ENCODE results near the gene GLT6D1.

The GLT6D1 gene

GRCh38 chr9:135584934-135585333, 54.4 kb downstream of the GLT6D1 start:
- DNase-seq (ENCODE audit: low spot score), result peak; percentile 4

GRCh38 chr9:135584371-135584770, 55.0 kb downstream of the GLT6D1 start:
- peak; percentile 8 for DNase-seq (ENCODE audit: low spot score)

DNA sequence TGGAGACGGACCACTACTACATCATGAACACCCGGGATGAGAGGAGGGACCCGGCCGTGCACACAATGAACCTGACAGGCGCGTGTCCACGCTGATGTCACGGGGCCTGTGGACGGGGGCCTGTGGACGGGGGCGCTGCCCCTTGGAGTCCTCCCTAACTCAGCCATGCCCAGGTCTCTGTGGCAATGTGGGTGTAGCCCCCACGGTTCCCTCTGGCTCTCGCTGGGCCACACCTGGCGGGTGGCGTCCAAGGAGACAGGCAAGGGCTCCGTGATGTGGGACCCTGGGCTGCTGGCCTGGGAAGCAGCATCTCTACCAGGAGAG, 55.7 kb downstream of the GLT6D1 start:
- no peak for DNase-seq (ENCODE audit: low spot score)

GRCh38 chr9:135582966-135583687, 56.2 kb downstream of the GLT6D1 start:
- DNase-seq (ENCODE audit: low spot score), result no peak

DNA sequence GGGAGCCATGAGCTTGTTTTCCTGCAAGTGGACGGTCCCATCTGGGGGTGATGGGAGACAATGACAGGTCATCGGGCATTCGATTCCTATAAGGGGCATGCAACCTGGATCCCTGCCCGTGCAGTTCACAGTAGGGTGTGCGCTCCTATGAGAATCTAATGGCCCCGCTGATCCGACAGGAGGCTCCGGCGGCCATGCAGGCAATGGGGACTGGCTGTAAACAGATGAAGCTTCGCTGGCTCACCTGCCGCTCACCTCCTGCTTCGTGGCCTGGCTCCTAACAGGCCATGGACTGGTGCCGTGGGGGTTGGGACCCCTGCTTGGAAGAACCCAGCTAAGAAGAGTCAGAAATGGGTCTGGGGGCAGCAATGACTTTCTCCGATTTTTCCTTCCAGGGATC, 56.8 kb downstream of the GLT6D1 start:
- DNase-seq (ENCODE audit: low spot score), result no peak

DNA sequence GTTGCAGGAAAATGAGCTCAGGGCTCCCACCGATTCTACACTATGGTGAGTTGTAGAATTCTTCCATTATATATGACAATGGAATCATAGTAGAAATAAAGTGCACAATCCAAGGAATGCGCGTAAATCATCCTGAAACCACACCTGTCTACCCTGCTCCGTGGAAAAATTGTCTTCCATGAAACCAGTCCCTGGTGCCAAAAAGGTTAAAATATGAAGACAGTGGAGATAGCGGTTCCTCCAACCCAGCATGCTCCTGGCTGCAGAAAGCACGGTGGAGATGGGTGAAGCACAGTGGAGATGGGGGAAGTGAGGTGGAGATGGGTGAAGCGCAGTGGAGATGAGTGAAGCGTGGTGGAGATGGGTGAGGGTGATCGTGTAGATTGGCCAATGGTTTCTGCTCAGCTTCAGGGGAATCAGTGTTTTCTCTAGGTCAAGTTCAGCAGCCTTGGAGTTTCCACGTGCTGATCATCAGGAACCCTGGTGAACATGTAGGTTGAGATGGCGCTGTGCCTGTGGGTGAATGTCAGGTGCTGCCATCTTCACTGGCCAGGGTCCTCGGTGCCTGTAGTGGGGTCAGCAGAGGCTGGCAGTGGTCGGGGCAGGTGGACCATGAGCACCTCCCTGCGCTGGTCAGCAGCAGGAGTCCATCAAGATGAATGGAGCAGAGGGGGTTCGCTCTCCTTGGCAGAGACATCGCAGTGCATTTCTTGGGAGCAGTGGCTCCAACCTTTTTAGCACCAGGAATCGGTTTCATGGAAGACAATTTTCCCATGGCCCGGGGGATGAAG, 57.5 kb downstream of the GLT6D1 start:
- DNase-seq (ENCODE audit: low spot score), result no peak

GRCh38 chr9:135580664-135581380, 58.5 kb downstream of the GLT6D1 start:
- DNase-seq (ENCODE audit: low spot score), result no peak

DNA sequence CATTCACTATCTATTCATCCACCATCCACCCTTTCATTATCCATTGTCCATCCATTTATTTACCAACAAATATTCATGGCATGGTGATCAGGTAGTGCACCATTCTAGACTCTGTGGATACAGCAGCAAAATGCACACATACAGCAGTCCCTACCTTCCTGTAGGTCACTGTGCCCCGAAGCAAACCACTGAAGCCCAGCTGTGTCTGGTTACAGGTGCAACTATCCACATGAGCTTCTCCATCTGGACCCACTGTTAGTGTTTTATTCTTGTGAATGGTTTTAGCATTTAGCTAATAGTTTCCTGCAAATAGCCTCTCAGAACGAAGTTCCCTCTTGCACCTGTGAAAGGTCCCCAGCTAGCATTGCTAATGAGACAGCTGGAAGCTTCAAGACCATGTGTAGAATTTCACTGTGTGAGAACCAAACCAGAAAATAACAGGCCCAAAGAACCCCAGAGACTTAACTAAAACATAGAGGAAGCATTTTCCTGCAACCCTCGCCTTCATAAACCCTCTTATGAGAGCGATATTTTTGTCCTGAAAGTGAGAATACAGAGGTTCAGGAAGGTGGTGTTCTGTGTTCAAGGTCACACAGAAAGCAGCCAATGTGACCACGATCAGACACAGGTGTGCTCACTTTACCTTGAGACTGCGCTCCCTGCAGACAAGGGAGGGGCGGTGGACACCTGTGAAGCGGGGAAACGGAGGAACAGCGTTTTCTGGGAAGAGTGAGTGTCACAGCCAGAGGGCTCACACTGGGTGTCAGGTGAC, 59.3 kb downstream of the GLT6D1 start:
- no peak for DNase-seq (ENCODE audit: low spot score)

- DNase-seq (ENCODE audit: low spot score), result no peak
These were observed 60.0 kb downstream of the GLT6D1 start for GRCh38 chr9:135579356-135579755.

GRCh38 chr9:135577256-135577655, 62.1 kb downstream of the GLT6D1 start:
- DNase-seq (ENCODE audit: low spot score), result no peak

DNA sequence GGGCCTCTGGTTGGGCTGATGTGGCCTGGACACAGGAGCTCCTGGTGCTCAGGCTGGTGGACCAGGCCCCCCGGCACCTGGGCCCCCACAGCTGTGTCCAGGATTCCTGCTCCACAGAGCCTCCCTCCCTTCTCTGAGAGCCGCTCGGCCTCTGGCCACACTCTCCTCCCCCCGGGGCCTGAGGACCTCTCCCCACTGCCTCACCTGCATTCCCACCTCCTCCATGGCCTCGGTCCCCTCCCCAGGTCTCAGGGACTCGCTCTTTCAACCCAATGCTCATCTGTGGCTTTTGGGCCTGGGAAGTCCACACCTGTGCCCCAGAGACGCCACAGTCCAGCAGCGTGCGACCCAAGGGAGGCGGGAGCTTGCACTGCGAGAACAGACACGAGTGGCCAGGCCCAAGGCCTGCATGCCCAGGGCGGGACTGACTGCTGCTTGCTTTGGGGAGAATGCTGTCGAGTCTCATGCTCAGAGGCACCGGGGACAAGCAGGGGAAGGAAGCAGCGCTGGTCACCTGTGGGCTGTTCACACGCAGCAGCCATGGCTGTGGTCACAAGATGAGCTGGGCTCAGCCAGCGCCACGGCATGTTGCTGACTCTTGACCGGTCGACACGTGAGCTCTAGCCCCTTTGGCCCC, 63.2 kb downstream of the GLT6D1 start:
- DNase-seq (ENCODE audit: low spot score), result peak; percentile 13

DNA sequence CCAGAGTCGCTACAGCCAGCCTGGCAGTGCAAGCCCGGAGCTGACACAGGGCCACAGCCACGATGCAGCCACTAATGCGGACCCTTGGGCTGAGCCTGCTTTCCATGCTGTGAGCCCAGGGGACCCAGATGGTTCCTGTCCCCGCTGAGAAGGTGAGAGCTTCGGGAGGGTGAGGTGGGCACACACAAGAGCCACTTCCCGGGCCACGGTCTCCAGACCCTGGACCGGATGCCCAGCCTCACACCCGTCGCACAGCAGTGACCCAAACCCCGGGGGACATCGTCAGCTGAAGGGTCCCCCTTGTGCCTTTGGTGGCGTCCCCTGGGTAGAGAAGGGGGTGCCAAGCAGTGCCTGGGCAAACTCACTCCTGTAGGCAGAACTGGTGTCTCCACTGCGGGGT, 64.4 kb downstream of the GLT6D1 start:
- no peak for DNase-seq (ENCODE audit: low spot score)

GRCh38 chr9:135574331-135574730, 65.0 kb downstream of the GLT6D1 start:
- DNase-seq (ENCODE audit: low spot score), result peak; percentile 14

Measured in iPS-NIHi11 (cell line).